ENCODE measurements around the gene KRTAP9-1. TPM values are rescaled to one million over a fixed set of nuclear protein-coding genes. Genes with fewer than 3 reads are reported as not detected.
A peak's percentile ranks its signal among the peaks of the same experiment; 100 is the strongest.
"Not testable (repeated sequence)": the region's sequence is repeated elsewhere in the genome, so short reads cannot be mapped to it uniquely, and the experiment has no call there.

The KRTAP9-1 gene
- total RNA-seq, 1 experiment from 2014 or later = not detected

GRCh38 chr17:41148971-41149651, 40.6 kb upstream of the KRTAP9-1 start:
- H3K27me3 Mint-ChIP-seq (ENCODE audit: low read depth); H3K36me3 Mint-ChIP-seq; H3K4me1 Mint-ChIP-seq; H3K4me3 Mint-ChIP-seq; H3K27ac Mint-ChIP-seq; POLR2A ChIA-PET; CTCF ChIA-PET; ATAC-seq; DNase-seq (ENCODE audit: low spot score): not testable (repeated sequence)
- TF ChIP-seq ZNF423 (CRISPR knock-in tag; IDR thresholded peaks at IDR 0.05) = peak; percentile 70
- H3K9me3 Mint-ChIP-seq = peaks cover 17% of the 10 kb centered on the region

GRCh38 chr17:41149652-41149985, 40.1 kb upstream of the KRTAP9-1 start, which contains the start of gene KRTAP4-5:
KRTAP4-5 (minus strand) TSS chr17:41149825; CDS start chr17:41149767, 58 bp downstream.
- Mint-ChIP-seq H3K4me1 (peaks cover 8% of the 10 kb centered on the region; the same call in 1 of the 2 replicates), H3K27ac (no peak within 1 kb of the TSS; the same call in 1 of the 2 replicates), H3K36me3 (peaks cover 3% of the 10 kb centered on the region), H3K4me3 (no peak within 1 kb of the TSS), H3K27me3 (ENCODE audit: low read depth) (no peaks in the 10 kb centered on the region), H3K9me3 (peaks cover 16% of the 10 kb centered on the region)
- ATAC-seq (no peak), DNase-seq (ENCODE audit: low spot score) (no peak)
- TF ChIP-seq ZNF263 (CRISPR knock-in tag; IDR thresholded peaks at IDR 0.05; ENCODE audit: low read depth) = no peak
- no peak for TF ChIP-seq ZBTB21 (CRISPR knock-in tag; IDR thresholded peaks at IDR 0.05; ENCODE audit: borderline replicate concordance)
- TF ChIP-seq, protein P1, sequence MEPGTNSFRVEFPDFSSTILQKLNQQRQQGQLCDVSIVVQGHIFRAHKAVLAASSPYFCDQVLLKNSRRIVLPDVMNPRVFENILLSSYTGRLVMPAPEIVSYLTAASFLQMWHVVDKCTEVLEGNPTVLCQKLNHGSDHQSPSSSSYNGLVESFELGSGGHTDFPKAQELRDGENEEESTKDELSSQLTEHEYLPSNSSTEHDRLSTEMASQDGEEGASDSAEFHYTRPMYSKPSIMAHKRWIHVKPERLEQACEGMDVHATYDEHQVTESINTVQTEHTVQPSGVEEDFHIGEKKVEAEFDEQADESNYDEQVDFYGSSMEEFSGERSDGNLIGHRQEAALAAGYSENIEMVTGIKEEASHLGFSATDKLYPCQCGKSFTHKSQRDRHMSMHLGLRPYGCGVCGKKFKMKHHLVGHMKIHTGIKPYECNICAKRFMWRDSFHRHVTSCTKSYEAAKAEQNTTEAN (CRISPR knock-in tag; IDR thresholded peaks at IDR 0.05) = no peak
- TF ChIP-seq OVOL2 (CRISPR knock-in tag; IDR thresholded peaks at IDR 0.05; ENCODE audit: borderline replicate concordance) = no peak
- TF ChIP-seq, protein P2, sequence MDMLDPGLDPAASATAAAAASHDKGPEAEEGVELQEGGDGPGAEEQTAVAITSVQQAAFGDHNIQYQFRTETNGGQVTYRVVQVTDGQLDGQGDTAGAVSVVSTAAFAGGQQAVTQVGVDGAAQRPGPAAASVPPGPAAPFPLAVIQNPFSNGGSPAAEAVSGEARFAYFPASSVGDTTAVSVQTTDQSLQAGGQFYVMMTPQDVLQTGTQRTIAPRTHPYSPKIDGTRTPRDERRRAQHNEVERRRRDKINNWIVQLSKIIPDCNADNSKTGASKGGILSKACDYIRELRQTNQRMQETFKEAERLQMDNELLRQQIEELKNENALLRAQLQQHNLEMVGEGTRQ (CRISPR knock-in tag; IDR thresholded peaks at IDR 0.05) = no peak
- TF ChIP-seq, protein P3, sequence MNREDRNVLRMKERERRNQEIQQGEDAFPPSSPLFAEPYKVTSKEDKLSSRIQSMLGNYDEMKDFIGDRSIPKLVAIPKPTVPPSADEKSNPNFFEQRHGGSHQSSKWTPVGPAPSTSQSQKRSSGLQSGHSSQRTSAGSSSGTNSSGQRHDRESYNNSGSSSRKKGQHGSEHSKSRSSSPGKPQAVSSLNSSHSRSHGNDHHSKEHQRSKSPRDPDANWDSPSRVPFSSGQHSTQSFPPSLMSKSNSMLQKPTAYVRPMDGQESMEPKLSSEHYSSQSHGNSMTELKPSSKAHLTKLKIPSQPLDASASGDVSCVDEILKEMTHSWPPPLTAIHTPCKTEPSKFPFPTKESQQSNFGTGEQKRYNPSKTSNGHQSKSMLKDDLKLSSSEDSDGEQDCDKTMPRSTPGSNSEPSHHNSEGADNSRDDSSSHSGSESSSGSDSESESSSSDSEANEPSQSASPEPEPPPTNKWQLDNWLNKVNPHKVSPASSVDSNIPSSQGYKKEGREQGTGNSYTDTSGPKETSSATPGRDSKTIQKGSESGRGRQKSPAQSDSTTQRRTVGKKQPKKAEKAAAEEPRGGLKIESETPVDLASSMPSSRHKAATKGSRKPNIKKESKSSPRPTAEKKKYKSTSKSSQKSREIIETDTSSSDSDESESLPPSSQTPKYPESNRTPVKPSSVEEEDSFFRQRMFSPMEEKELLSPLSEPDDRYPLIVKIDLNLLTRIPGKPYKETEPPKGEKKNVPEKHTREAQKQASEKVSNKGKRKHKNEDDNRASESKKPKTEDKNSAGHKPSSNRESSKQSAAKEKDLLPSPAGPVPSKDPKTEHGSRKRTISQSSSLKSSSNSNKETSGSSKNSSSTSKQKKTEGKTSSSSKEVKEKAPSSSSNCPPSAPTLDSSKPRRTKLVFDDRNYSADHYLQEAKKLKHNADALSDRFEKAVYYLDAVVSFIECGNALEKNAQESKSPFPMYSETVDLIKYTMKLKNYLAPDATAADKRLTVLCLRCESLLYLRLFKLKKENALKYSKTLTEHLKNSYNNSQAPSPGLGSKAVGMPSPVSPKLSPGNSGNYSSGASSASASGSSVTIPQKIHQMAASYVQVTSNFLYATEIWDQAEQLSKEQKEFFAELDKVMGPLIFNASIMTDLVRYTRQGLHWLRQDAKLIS (CRISPR knock-in tag; IDR thresholded peaks at IDR 0.05; ENCODE audit: borderline replicate concordance) = no peak
- no peak for TF ChIP-seq ZNF232 (CRISPR knock-in tag; IDR thresholded peaks at IDR 0.05)
- no peak for TF ChIP-seq GABPB1 (CRISPR knock-in tag; IDR thresholded peaks at IDR 0.05)
- TF ChIP-seq, protein P4, sequence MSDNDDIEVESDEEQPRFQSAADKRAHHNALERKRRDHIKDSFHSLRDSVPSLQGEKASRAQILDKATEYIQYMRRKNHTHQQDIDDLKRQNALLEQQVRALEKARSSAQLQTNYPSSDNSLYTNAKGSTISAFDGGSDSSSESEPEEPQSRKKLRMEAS (CRISPR knock-in tag; IDR thresholded peaks at IDR 0.05) = no peak
- TF ChIP-seq ATF6 (CRISPR knock-in tag; IDR thresholded peaks at IDR 0.05) = no peak
- TF ChIP-seq E2F1 (CRISPR knock-in tag; IDR thresholded peaks at IDR 0.05) = no peak
- no peak for TF ChIP-seq KAT7 (CRISPR knock-in tag; IDR thresholded peaks at IDR 0.05; ENCODE audit: borderline replicate concordance)
- TF ChIP-seq, protein P5, sequence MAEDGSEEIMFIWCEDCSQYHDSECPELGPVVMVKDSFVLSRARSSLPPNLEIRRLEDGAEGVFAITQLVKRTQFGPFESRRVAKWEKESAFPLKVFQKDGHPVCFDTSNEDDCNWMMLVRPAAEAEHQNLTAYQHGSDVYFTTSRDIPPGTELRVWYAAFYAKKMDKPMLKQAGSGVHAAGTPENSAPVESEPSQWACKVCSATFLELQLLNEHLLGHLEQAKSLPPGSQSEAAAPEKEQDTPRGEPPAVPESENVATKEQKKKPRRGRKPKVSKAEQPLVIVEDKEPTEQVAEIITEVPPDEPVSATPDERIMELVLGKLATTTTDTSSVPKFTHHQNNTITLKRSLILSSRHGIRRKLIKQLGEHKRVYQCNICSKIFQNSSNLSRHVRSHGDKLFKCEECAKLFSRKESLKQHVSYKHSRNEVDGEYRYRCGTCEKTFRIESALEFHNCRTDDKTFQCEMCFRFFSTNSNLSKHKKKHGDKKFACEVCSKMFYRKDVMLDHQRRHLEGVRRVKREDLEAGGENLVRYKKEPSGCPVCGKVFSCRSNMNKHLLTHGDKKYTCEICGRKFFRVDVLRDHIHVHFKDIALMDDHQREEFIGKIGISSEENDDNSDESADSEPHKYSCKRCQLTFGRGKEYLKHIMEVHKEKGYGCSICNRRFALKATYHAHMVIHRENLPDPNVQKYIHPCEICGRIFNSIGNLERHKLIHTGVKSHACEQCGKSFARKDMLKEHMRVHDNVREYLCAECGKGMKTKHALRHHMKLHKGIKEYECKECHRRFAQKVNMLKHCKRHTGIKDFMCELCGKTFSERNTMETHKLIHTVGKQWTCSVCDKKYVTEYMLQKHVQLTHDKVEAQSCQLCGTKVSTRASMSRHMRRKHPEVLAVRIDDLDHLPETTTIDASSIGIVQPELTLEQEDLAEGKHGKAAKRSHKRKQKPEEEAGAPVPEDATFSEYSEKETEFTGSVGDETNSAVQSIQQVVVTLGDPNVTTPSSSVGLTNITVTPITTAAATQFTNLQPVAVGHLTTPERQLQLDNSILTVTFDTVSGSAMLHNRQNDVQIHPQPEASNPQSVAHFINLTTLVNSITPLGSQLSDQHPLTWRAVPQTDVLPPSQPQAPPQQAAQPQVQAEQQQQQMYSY (CRISPR knock-in tag; IDR thresholded peaks at IDR 0.05) = no peak
- no peak for TF ChIP-seq NFE2L1 (CRISPR knock-in tag; IDR thresholded peaks at IDR 0.05)
- POLR2A ChIA-PET = no interaction called here
- CTCF ChIA-PET = no interaction called here

All from WTC11 (cell line).